B cell (primary cell): ENCODE data around the gene ZNF692. TPM values are rescaled to one million over a fixed set of nuclear protein-coding genes. Genes with fewer than 3 reads are reported as not detected.
A peak's percentile ranks its signal among the peaks of the same experiment; 100 is the strongest.

Source experiments
- ATAC-seq: fragments of 200-7000 bp; cut with Tn5 transposase; one replicate; pipeline ENCODE4 v1.10.0; 2021; ENCODE audit warnings: low read depth, mild to moderate bottlenecking, moderate number of reproducible peaks, moderate library complexity
- CTCF ChIA-PET: fragments of 350-600 bp; sonication (Branson Sonifier 250); formaldehyde crosslinking; loops from one replicate; lab custom pipeline; 2021; ENCODE audit warnings: antibody characterized with exemption, inconsistent platforms; lab: Charles Lee
- POLR2A ChIA-PET: fragments of 350-600 bp; sonication (Branson Sonifier 250); formaldehyde crosslinking; loops from one replicate; lab custom pipeline; 2021; ENCODE audit warnings: antibody characterized with exemption; lab: Charles Lee
- DNase-seq: peaks from one replicate; pipeline ENCODE4 v3.0.0; 2013
- H2AFZ ChIP-seq: 2 replicates; pipeline ENCODE4 v1.6.1; 2012; ENCODE audit warnings: mild to moderate bottlenecking, low read depth, low read length; ENCODE audit not compliant: insufficient read depth, poor library complexity, severe bottlenecking
- H3K27ac ChIP-seq, 2 donors: 1 replicate in 1 of 2; 2 replicates in 1 of 2; pipeline ENCODE4 v1.5.1; 2012 to 2013; ENCODE audit warnings: low read length in 2 of 2, mild to moderate bottlenecking in 2 of 2, moderate library complexity in 1 of 2
- H3K27me3 ChIP-seq, 4 experiments: fragments of 200-600 bp in 1 of 4; sonication (generic) in 1 of 4; replicated peaks in 1 of 4; 1 replicate in 2 of 4; 2 replicates in 2 of 4; pipeline versions ENCODE4 v1.6.1 to v1.7.0; 2013 to 2016; ENCODE audit warnings: low read length in 3 of 4, mild to moderate bottlenecking in 2 of 4, mixed read lengths in 1 of 4, moderate library complexity in 1 of 4; ENCODE audit not compliant: insufficient read depth in 4 of 4, control insufficient read depth in 3 of 4; ENCODE audit errors: control extremely low read depth in 1 of 4
- H3K36me3 ChIP-seq, 2 experiments: replicated peaks in 1 of 2; 1 replicate in 1 of 2; 2 replicates in 1 of 2; pipeline versions ENCODE4 v1.6.1 to v1.7.1; 2013; ENCODE audit warnings: low read length in 1 of 2; ENCODE audit not compliant: insufficient read depth in 2 of 2, control insufficient read depth in 1 of 2; ENCODE audit errors: control extremely low read depth in 1 of 2, extremely low read depth in 1 of 2
- H3K4me1 ChIP-seq, 2 donors: fragments of 200-600 bp in 1 of 2; sonication (generic) in 1 of 2; 1 replicate in 1 of 2; 2 replicates in 1 of 2; pipeline versions ENCODE4 v1.5.1 to v1.6.1; 2013 to 2017; ENCODE audit warnings: low read length in 2 of 2; ENCODE audit not compliant: control insufficient read depth in 2 of 2, insufficient read depth in 2 of 2
- H3K4me2 ChIP-seq: replicated peaks from 2 replicates; pipeline ENCODE3; 2012; ENCODE audit warnings: mild to moderate bottlenecking, low read depth, low read length; ENCODE audit not compliant: poor library complexity, severe bottlenecking
- H3K4me3 ChIP-seq, 5 experiments: fragments of 200-600 bp in 1 of 5; sonication (generic) in 1 of 5; 1 replicate in 3 of 5; 2 replicates in 2 of 5; pipeline versions ENCODE4 v1.5.1 to v1.7.0; 2011 to 2016; ENCODE audit warnings: low read length in 4 of 5, mild to moderate bottlenecking in 4 of 5, low read depth in 2 of 5, control low read depth in 1 of 5, moderate library complexity in 1 of 5; ENCODE audit not compliant: insufficient read depth in 1 of 5; ENCODE audit errors: control extremely low read depth in 1 of 5, extremely low read depth in 1 of 5
- H3K79me2 ChIP-seq: fragments of 200-600 bp; sonication (generic); one replicate; pipeline ENCODE4 v1.6.0; 2016; ENCODE audit warnings: low read length; ENCODE audit not compliant: control insufficient read depth, insufficient read depth
- H3K9ac ChIP-seq: fragments of 200-600 bp; sonication (generic); 2 replicates; pipeline ENCODE4 v1.6.1; 2017; ENCODE audit warnings: mild to moderate bottlenecking, low read length, moderate library complexity
- H3K9me3 ChIP-seq, 3 donors: one replicate each; pipeline versions ENCODE4 v1.6.1 to v1.7.1; 2013; ENCODE audit warnings: low read length in 2 of 3; ENCODE audit not compliant: control insufficient read depth in 2 of 3, insufficient read depth in 1 of 3; ENCODE audit errors: control extremely low read depth in 1 of 3
- H4K20me1 ChIP-seq: 2 replicates; pipeline ENCODE4 v1.6.0; 2012; ENCODE audit warnings: mild to moderate bottlenecking, low read length; ENCODE audit not compliant: insufficient read depth, control insufficient read depth, poor library complexity, severe bottlenecking
- H3K27ac Mint-ChIP-seq: one replicate; pipeline ENCODE4 v1.8.0; 2021; ENCODE audit warnings: mixed read lengths
- H3K27me3 Mint-ChIP-seq: one replicate; pipeline ENCODE4 v1.8.0; 2021; ENCODE audit warnings: mixed read lengths
- H3K4me1 Mint-ChIP-seq: one replicate; pipeline ENCODE4 v1.8.0; 2021; ENCODE audit warnings: mixed read lengths
- H3K4me3 Mint-ChIP-seq: one replicate; pipeline ENCODE4 v1.8.0; 2021; ENCODE audit warnings: mixed read lengths
- H3K9me3 Mint-ChIP-seq: one replicate; pipeline ENCODE4 v1.8.0; 2022; ENCODE audit warnings: mixed read lengths; ENCODE audit not compliant: insufficient read depth
- EZH2 ChIP-seq: IDR thresholded peaks from 2 replicates; pipeline ENCODE4 v1.6.1; 2012; ENCODE audit warnings: borderline replicate concordance, low read depth, mild to moderate bottlenecking, moderate library complexity, low read length; ENCODE audit not compliant: insufficient read depth, poor library complexity, severe bottlenecking
- WGBS: methylation state at CpG from one replicate; pipeline ENCODE4 v1.1.5; 2013; ENCODE audit warnings: missing lambda C conversion rate; ENCODE audit not compliant: insufficient coverage; 5-methylcytosine and 5-hydroxymethylcytosine counted together
- intact Hi-C: fragments of 100-400 bp; cut with micrococcal nuclease; formaldehyde crosslinking; loops from one replicate; pipeline ENCODE4 v1.10.0; 2022
- polyA plus RNA-seq: library from polyadenylated mRNA; depleted of rRNA; stranded (reverse); fragments of >200 nt; gene quantifications from 2 replicates; pipeline ENCODE4 v1.2.3, GENCODE V29; 2012
- total RNA-seq, 2 donors: library from RNA; stranded (reverse); fragments of 120-200 nt in 1 of 2; gene quantifications; 1 replicate in 1 of 2; 2 replicates in 1 of 2; pipeline versions ENCODE4 v1.2.3 to v1.2.4, GENCODE V29; 2013 to 2022
- TF ChIP-seq, protein P1 (sequence below): fragments of 200-600 bp; IDR thresholded peaks from one replicate; pipeline ENCODE4 v1.8.0; 2022; ENCODE audit warnings: antibody characterized with exemption, mild to moderate bottlenecking

The ZNF692 gene
- total and polyA plus RNA-seq, 2 donors (not counting 1 experiment from before 2014, with no cell fraction given): 56.9 to 157 TPM

DNA sequence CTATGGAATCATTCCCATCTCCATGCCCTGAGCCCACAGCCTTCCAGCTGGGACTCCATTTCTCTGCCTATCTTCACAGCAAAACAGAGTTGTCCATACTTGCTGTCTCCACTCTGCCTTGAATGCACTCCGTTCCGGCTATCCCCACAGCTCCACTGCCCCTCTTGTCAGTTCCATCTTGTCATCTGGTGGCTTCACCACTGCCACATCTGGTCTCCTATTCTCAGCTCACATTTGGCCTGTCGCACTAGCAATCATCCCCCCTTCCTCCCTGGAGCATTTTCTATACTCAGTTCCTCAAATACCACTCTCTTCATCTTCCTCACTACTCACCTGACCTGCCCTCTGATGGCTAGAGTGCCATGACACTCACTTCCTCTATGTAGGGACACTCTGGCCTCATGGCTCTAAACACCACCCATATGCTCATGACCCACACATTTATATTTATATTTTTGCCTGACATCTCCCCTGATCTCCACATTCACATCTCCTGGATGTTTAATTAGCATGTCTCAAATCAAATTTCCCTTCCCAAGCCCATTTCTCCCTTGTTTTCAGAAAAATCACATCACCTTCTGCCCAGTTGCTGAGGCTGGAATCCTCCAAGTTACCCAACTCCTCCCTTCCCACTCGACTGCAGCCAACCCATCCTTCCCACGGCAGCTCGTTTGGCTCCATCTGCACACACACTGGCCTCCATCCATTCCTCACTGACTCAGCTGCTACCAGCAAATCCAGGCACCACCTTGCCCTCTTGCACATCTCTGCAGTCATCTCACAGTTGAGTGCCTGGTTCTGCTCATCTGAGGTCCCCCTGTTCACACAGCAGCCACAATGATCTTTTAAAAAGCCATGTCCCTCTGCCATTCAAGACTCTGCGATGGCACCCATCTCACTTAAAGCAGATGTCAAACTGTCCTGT, 6.1 kb downstream of the ZNF692 start:
- Histone ChIP-seq H3K9me3 (no peaks in the 10 kb centered on the region), H3K79me2 (peaks cover 7% of the 10 kb centered on the region), H3K4me2 (peak overlapping the region; percentile 31), H3K27me3 (no peaks in the 10 kb centered on the region), H4K20me1 (peaks cover 30% of the 10 kb centered on the region), H2AFZ (no peak overlapping the region), H3K27ac (peak overlapping the region; percentile 27 to 68), H3K4me1 (peaks cover 19 to 29% of the 10 kb centered on the region in 2 donors), H3K4me3 (no peak overlapping the region), H3K36me3 (peaks cover 5 to 37% of the 10 kb centered on the region in 2 experiments), H3K9ac (no peak overlapping the region)
- Mint-ChIP-seq H3K27me3 (no peaks in the 10 kb centered on the region), H3K9me3 (no peaks in the 10 kb centered on the region), H3K27ac (no peak overlapping the region), H3K4me1 (peaks cover 24% of the 10 kb centered on the region), H3K4me3 (no peak overlapping the region)
- WGBS: 83% methylated on average over 7 of the region's 7 CpGs
- no peak for TF ChIP-seq EZH2
- TF ChIP-seq, protein P1, sequence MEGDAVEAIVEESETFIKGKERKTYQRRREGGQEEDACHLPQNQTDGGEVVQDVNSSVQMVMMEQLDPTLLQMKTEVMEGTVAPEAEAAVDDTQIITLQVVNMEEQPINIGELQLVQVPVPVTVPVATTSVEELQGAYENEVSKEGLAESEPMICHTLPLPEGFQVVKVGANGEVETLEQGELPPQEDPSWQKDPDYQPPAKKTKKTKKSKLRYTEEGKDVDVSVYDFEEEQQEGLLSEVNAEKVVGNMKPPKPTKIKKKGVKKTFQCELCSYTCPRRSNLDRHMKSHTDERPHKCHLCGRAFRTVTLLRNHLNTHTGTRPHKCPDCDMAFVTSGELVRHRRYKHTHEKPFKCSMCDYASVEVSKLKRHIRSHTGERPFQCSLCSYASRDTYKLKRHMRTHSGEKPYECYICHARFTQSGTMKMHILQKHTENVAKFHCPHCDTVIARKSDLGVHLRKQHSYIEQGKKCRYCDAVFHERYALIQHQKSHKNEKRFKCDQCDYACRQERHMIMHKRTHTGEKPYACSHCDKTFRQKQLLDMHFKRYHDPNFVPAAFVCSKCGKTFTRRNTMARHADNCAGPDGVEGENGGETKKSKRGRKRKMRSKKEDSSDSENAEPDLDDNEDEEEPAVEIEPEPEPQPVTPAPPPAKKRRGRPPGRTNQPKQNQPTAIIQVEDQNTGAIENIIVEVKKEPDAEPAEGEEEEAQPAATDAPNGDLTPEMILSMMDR: no peak
- DNase-seq (peak; percentile 58), ATAC-seq (peak; percentile 54)
- POLR2A ChIA-PET: no interaction called here
- CTCF ChIA-PET: no interaction called here
- intact Hi-C loops: no loop called here

DNA sequence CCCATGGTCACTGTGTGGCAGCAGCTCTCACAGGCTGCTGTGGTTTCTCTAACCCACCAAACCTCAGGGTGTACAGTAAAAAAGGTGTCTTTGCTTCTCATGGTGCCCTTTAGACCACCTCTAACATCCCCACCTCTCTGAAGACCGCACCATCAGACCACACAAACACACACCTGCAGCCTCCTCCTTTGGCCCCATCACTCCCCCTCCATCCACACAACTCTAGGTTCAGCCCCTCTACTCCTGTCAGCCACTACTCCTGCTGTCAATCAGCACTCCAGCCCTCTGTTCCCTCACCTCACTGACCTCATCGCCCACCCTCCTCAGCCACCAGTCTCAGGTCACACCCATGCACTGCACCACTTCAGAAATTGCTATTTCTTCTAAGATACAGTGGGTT, 7.5 kb downstream of the ZNF692 start:
- peaks cover 32% of the 10 kb centered on the region for H4K20me1 ChIP-seq
- H3K9me3 Mint-ChIP-seq: no peaks in the 10 kb centered on the region
- no peak overlapping the region for H3K9ac ChIP-seq
- H3K27ac Mint-ChIP-seq: no peak overlapping the region
- H3K4me1 ChIP-seq: peaks cover 15 to 22% of the 10 kb centered on the region in 2 donors
- H3K4me3 Mint-ChIP-seq: no peak overlapping the region
- H3K27me3 Mint-ChIP-seq: no peaks in the 10 kb centered on the region
- H3K9me3 ChIP-seq: peaks cover 0 to 4% (median 0%) of the 10 kb centered on the region in 3 donors
- peaks cover 17% of the 10 kb centered on the region for H3K4me1 Mint-ChIP-seq
- ChIA-PET CTCF (interaction anchor here (1.1 kb wide), 1 partner anchor 10 kb away, joined by 3 read pairs; no protein-coding TSS in a partner anchor), POLR2A (no interaction called here)
- DNase-seq (no peak), ATAC-seq (no peak)
- H3K4me2 ChIP-seq: no peak overlapping the region
- TF ChIP-seq, protein P1: no peak
- no peak for TF ChIP-seq EZH2
- peaks cover 7 to 47% of the 10 kb centered on the region in 2 experiments for H3K36me3 ChIP-seq
- intact Hi-C loops: no loop called here
- no peak overlapping the region for H2AFZ ChIP-seq
- no peaks in the 10 kb centered on the region for H3K27me3 ChIP-seq
- H3K4me3 ChIP-seq: no peak overlapping the region
- WGBS: 100% methylated on average over 1 of the region's 2 CpGs
- no peak overlapping the region for H3K27ac ChIP-seq
- peaks cover 7% of the 10 kb centered on the region for H3K79me2 ChIP-seq
